NCI-H1694 (cell line): Measurements from ENCODE around the gene MIPOL1.
"Not testable (repeated sequence)": the region's sequence is repeated elsewhere in the genome, so short reads cannot be mapped to it uniquely, and the experiment has no call there.

ENCODE experiments used
- DNase-seq: peaks from one replicate; lab custom pipeline; 2025; lab: John Stamatoyannopoulos, UW

The MIPOL1 gene

GRCh38 chr14:37462426-37462825 lies 264.7 kb downstream of the MIPOL1 start:
- not testable (repeated sequence) for DNase-seq

- no peak for DNase-seq
Observed at GRCh38 chr14:37464192-37464858, 266.6 kb downstream of the MIPOL1 start.

DNA sequence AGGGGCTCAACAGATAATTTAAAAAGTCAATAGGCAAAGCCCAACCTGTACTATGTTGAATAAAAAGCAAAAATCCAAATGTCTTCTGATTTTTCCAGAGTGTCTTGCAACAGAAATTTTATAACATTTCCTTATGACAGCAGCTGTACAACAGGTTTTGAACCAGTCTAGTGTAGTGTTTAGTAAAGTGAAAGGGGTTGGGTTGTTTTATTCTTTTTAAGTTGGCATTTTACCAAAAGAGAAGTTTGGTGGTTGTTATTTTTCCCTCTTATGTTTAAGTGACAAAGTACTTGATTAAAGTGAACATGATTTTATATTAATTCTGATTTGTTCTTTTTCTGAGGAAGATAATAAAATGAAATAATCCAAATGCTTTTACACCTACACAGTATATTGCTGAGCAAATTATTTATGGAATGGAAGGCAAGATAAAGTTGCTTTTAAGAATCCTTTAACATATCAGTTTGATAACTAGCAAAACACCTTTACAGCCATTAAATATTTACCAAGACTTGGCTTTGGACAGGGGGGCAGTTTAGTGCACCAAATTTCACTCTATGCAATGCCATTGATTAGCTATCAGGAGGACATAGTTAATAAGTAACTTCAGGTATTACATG lies 268.4 kb downstream of the MIPOL1 start:
- DNase-seq = no peak

GRCh38 chr14:37466623-37467088 lies 268.9 kb downstream of the MIPOL1 start:
- no peak for DNase-seq

DNA sequence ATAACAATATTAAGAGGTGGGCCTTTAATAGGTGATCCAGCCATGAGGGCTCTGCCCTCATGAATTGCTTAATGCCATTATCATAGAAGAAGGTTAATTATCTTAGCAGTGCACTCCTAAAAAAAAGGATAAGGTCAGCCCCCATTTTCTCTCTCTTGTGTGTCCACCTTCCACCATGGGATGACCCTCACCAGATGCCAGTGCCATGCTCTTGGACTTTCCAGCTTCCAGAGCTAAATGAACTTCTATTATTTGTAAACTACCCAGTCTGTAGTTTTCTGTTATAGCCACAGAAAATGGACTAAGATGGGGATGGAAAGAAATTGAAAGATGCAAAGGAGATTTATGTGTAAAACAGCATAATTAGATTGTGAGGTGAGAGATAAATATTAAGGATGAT lies 271.9 kb downstream of the MIPOL1 start:
- no peak for DNase-seq

GRCh38 chr14:37470251-37470650 lies 272.5 kb downstream of the MIPOL1 start:
- no peak for DNase-seq

DNA sequence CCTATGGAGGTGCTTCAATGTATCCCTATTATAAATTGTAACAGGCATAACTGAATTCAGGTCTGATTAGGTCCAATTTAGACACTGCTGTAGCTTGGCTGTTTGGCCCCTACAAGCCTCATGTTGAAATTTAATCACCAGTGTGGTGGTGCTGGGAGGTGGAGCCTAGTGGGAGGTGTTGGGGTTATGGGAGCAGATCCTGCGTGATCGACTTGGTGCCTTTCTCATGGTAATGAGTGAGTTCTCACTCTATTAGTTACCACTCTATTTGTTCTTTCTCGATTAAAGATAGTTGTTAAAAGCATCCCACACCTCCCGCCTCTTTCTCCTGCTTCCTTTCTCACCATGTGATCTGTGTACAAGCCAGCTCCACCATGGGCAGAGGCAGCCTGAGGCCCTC lies 275.2 kb downstream of the MIPOL1 start:
- no peak for DNase-seq

DNA sequence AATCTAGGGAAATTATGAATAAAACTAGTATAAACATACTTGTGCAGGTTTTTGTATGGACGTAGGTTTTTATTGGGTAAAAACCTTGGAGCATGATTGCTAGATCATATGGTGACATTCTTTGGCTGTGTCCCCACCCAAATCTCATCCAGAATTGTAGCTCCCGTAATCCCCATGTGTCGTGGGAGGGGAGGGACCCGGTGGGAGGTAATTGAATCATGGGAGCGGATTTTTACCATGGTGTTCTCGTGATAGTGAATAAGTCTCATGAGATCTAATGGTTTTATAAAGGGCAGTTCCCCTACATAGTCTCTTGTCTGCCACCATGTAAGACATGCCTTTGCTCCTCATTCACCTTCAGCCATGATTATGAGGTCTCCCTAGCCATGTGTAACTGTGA lies 276.5 kb downstream of the MIPOL1 start:
- no peak for DNase-seq

GRCh38 chr14:37480446-37481290 lies 282.9 kb downstream of the MIPOL1 start:
- no peak for DNase-seq

DNA sequence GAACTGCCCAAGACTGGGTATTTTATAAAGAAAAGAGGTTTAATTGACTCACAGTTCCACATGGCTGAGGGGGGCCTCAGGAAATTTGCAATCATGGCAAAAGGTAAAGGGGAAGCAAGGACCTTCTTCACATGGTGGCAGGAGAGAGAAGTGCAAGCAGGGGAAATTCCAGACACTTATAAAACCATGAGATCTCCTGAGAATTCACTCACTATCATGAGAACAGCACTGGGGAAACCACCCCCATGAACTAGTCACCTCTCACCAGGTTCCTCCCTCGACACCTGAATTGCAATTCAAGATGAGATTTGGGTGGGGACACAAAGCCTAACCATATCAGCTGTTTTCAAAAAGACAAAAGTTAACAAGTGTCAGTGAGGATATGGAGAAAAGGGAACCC lies 284.7 kb downstream of the MIPOL1 start:
- DNase-seq = no peak

GRCh38 chr14:37483672-37484071 lies 285.9 kb downstream of the MIPOL1 start:
- DNase-seq = no peak

- DNase-seq = no peak
Observed at GRCh38 chr14:37490607-37491006, 292.9 kb downstream of the MIPOL1 start.

GRCh38 chr14:37491076-37491475 lies 293.3 kb downstream of the MIPOL1 start:
- no peak for DNase-seq

GRCh38 chr14:37493606-37494005 lies 295.9 kb downstream of the MIPOL1 start:
- no peak for DNase-seq

- no peak for DNase-seq
Observed at GRCh38 chr14:37497422-37497821, 299.7 kb downstream of the MIPOL1 start.

DNA sequence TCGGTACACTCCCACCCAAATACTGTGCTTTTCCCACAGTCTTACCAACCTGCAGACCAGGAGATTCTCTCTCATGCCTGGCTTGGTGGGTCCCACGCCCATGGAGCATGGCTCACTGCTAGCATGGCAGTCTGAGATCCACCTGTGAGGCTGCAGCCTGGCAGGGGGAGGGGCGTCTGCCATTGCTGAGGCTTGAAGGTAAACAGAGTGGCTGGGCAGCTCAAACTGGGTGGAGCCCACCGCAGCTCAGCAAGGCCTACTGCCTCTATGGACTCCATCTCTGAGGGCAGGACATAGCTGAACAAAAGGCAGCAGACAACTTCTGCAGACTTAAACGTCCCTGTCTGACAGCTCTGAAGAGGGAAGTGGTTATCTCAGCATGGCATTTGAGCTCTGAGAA lies 304.1 kb downstream of the MIPOL1 start:
- no peak for DNase-seq

GRCh38 chr14:37508503-37508902 lies 310.8 kb downstream of the MIPOL1 start:
- DNase-seq = no peak

- DNase-seq = no peak
Observed at GRCh38 chr14:37512173-37512572, 314.4 kb downstream of the MIPOL1 start.

DNA sequence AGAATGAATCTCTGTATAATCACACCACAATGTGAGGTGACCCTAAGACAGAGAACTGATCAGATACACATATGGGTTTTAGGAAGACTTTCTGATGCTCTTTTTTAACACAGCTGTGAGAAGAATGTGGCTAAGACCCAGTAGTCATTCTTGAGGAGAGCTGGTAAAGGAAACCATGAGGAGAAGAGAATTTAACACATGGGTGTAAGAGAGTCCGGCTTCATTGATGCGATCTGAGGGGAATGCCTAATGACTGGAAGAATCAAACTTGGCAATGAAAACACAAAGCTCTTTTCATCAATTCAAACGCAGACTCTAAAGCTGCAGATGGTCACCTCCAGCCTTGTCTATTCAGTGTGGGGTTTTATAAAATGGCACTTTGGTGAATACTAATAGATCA lies 318.0 kb downstream of the MIPOL1 start:
- DNase-seq = no peak

- DNase-seq = no peak
Observed at GRCh38 chr14:37526994-37527393, 329.3 kb downstream of the MIPOL1 start.

- DNase-seq = no peak
Observed at GRCh38 chr14:37539992-37540391, 342.3 kb downstream of the MIPOL1 start.

- DNase-seq = no peak
Observed at GRCh38 chr14:37544407-37544806, 346.7 kb downstream of the MIPOL1 start.

DNA sequence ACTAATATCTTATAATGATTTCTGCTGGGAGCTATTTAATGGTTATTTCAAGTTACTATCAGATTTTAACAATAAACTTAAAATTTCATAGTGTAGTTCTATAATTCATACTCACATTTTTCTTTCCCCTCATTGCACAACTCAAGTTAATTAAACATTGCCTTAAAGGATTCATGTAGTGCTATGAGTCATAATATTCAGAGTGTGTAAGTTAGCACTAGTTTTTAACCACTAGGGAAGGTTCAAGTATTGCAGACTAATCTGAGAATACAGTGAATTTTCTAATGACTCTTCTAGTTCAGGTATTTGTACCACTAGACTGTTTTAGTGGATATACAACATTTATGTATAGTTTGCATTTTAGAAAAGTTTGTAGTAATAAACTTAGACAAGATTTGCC lies 347.4 kb downstream of the MIPOL1 start:
- no peak for DNase-seq
